ENCODE measurements around the gene ISCA2. TPM values are rescaled to one million over a fixed set of nuclear protein-coding genes. Genes with fewer than 3 reads are reported as not detected.

The ISCA2 gene
- polyA plus RNA-seq, 1 donor (not counting 4 experiments of a cell fraction or from before 2014, with no cell fraction given): 33.0 TPM

DNA sequence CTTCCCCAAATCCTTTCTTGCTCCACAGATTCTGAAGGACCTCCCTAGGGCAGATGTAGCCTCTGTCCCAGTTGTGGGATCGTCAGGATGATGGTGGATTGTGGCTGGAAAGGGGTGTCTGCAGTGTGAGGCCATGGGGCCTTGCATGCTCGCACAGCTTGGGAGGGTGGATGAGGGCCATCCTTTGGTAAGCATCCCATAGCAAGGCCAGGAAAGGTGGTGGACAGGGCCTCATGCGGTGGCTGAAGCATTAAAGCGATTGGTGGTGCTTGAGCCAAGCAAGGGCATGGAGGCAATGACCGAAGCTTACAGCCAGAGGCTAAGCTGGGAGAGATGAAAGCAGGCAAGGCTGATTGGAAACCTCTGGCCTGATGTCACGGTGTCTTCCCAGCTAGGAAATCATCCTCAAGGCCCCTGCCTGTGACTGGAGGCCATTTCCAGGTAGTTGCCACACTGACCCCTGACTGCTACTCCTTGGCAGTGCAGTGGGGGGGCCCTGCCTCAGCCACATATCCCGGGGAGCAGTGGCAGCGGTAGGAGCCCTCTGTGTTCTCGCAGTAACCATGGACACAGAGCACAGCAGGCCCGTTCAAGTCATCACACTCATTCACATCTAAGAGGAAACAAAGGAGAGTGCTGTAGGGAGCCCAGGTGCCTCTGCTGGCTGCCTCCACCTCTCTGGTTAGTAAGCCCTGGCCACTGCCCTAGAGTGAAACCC is 7.0 kb downstream of the ISCA2 start:
- dilution Hi-C loops (cut with MboI; ENCODE audit: extremely low pct_ligation_motif_present, low sequenced_read_pairs): no loop called here
- no peak for TF ChIP-seq EZH2 (IDR thresholded peaks at IDR 0.05; ENCODE audit: low read length)
- TF ChIP-seq, protein P1, sequence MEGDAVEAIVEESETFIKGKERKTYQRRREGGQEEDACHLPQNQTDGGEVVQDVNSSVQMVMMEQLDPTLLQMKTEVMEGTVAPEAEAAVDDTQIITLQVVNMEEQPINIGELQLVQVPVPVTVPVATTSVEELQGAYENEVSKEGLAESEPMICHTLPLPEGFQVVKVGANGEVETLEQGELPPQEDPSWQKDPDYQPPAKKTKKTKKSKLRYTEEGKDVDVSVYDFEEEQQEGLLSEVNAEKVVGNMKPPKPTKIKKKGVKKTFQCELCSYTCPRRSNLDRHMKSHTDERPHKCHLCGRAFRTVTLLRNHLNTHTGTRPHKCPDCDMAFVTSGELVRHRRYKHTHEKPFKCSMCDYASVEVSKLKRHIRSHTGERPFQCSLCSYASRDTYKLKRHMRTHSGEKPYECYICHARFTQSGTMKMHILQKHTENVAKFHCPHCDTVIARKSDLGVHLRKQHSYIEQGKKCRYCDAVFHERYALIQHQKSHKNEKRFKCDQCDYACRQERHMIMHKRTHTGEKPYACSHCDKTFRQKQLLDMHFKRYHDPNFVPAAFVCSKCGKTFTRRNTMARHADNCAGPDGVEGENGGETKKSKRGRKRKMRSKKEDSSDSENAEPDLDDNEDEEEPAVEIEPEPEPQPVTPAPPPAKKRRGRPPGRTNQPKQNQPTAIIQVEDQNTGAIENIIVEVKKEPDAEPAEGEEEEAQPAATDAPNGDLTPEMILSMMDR (optimal IDR thresholded peaks at IDR 0.05 in 1 of 3, IDR thresholded peaks at IDR 0.05 in 1 of 3, conservative IDR thresholded peaks at IDR 0.05 in 1 of 3; ENCODE audit: extremely low read depth in 1 of 3, insufficient read depth in 2 of 3, low read length in 3 of 3): no peak
- H3K4me2 ChIP-seq (ENCODE audit: control insufficient read depth, extremely low read depth, insufficient read depth, low read depth, low read length): no peak overlapping the region
- DNase-seq (ENCODE audit: low read depth, low spot score) (no peak), FAIRE-seq (no peak)
- H3K79me2 ChIP-seq (ENCODE audit: control insufficient read depth, insufficient read depth, low read length): no peaks in the 10 kb centered on the region
- H3K9me3 ChIP-seq (ENCODE audit: control insufficient read depth, low read depth, low read length): no peaks in the 10 kb centered on the region
- no peak overlapping the region for H3K9ac ChIP-seq (ENCODE audit: control insufficient read depth, extremely low read depth, insufficient read depth, low read length)
- no peaks in the 10 kb centered on the region for H3K27me3 ChIP-seq (ENCODE audit: control insufficient read depth, extremely low read depth, insufficient read depth, low read length)
- no peak overlapping the region for H3K4me3 ChIP-seq (ENCODE audit: control insufficient read depth in 2 of 3, extremely low read depth in 1 of 3, insufficient read depth in 2 of 3, low read depth in 1 of 3, low read length in 3 of 3)
- H4K20me1 ChIP-seq (ENCODE audit: control insufficient read depth, extremely low read depth, insufficient read depth, low read length): no peaks in the 10 kb centered on the region
- peaks cover 19% of the 10 kb centered on the region for H3K4me1 ChIP-seq (ENCODE audit: control insufficient read depth, extremely low read depth, insufficient read depth, low read length)
- H3K27ac ChIP-seq (ENCODE audit: control insufficient read depth, insufficient read depth, low read length): no peak overlapping the region
- H3K9me1 ChIP-seq (ENCODE audit: control insufficient read depth, extremely low read depth, insufficient read depth, low read length): no peaks in the 10 kb centered on the region
- peaks cover 43 to 53% of the 10 kb centered on the region in 2 experiments for H3K36me3 ChIP-seq (ENCODE audit: control insufficient read depth in 2 of 2, extremely low read depth in 1 of 2, insufficient read depth in 2 of 2, low read length in 2 of 2)
- H2AFZ ChIP-seq (ENCODE audit: control insufficient read depth, low read length): no peak overlapping the region

- DNase-seq (ENCODE audit: low read depth, low spot score): no peak
These were observed 7.6 kb downstream of the ISCA2 start for GRCh38 chr14:74501135-74501614.

More at GRCh38 chr14:74501135-74501614, 7.6 kb downstream of the ISCA2 start:
- H3K79me2 ChIP-seq (ENCODE audit: control insufficient read depth, insufficient read depth, low read length): no peaks in the 10 kb centered on the region
- no peak for FAIRE-seq
- H4K20me1 ChIP-seq (ENCODE audit: control insufficient read depth, extremely low read depth, insufficient read depth, low read length): no peaks in the 10 kb centered on the region
- H2AFZ ChIP-seq (ENCODE audit: control insufficient read depth, low read length): no peak overlapping the region
- no peak overlapping the region for H3K4me3 ChIP-seq (ENCODE audit: control insufficient read depth in 2 of 3, extremely low read depth in 1 of 3, insufficient read depth in 2 of 3, low read depth in 1 of 3, low read length in 3 of 3)
- H3K9me3 ChIP-seq (ENCODE audit: control insufficient read depth, low read depth, low read length): no peaks in the 10 kb centered on the region
- H3K4me1 ChIP-seq (ENCODE audit: control insufficient read depth, extremely low read depth, insufficient read depth, low read length): peaks cover 19% of the 10 kb centered on the region
- TF ChIP-seq, protein P1 (optimal IDR thresholded peaks at IDR 0.05 in 1 of 3, IDR thresholded peaks at IDR 0.05 in 1 of 3, conservative IDR thresholded peaks at IDR 0.05 in 1 of 3; ENCODE audit: extremely low read depth in 1 of 3, insufficient read depth in 2 of 3, low read length in 3 of 3): peak; percentile 76 to 81 (median 79)
- TF ChIP-seq EZH2 (IDR thresholded peaks at IDR 0.05; ENCODE audit: low read length): no peak
- peaks cover 46 to 58% of the 10 kb centered on the region in 2 experiments for H3K36me3 ChIP-seq (ENCODE audit: control insufficient read depth in 2 of 2, extremely low read depth in 1 of 2, insufficient read depth in 2 of 2, low read length in 2 of 2)
- no peak overlapping the region for H3K27ac ChIP-seq (ENCODE audit: control insufficient read depth, insufficient read depth, low read length)
- H3K9ac ChIP-seq (ENCODE audit: control insufficient read depth, extremely low read depth, insufficient read depth, low read length): no peak overlapping the region
- no peak overlapping the region for H3K4me2 ChIP-seq (ENCODE audit: control insufficient read depth, extremely low read depth, insufficient read depth, low read depth, low read length)
- no peaks in the 10 kb centered on the region for H3K27me3 ChIP-seq (ENCODE audit: control insufficient read depth, extremely low read depth, insufficient read depth, low read length)
- dilution Hi-C loops (cut with MboI; ENCODE audit: extremely low pct_ligation_motif_present, low sequenced_read_pairs): no loop called here
- no peaks in the 10 kb centered on the region for H3K9me1 ChIP-seq (ENCODE audit: control insufficient read depth, extremely low read depth, insufficient read depth, low read length)

All from keratinocyte (primary cell).